ENCODE data around the gene ZNF511.

DNA sequence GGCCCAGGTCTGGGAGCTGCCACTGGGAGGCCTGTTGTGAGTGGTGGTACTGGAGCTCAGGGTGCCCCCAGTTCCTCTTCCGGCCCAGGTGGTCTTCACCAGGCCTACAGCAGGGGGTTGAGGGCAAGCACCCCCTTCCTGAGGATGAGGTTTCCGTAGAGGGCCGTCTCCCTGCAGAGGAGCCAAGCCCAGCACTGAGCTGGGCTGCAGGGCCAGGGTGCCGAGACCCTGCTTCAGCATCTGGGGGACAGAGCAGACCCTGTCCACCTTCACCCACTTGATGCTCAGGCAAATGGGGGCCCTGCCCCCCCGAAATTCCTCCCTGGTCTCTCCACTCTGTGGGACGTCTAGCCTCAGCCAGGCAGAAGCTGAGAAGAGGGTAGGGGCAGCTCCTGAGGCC lies 46.6 kb downstream of the ZNF511 start:
- TF ChIP-seq POLR2A (IDR thresholded peaks at IDR 0.05): no peak
- no peak for TF ChIP-seq CTCF (IDR thresholded peaks at IDR 0.05)
- TF ChIP-seq EP300 (IDR thresholded peaks at IDR 0.05): no peak

Measured in tibial nerve (tissue), 4 donors.